Thyroid gland (tissue), 4 donors: Measurements from ENCODE around the gene PAK6.

Experiments used
- CTCF ChIP-seq, 6 experiments: fragments of 200-600 bp in 3 of 6; fragments of 450-650 bp in 3 of 6; sonication (generic) in 3 of 6; IDR thresholded peaks; one replicate each; pipeline ENCODE4 v1.5.1; 2016 to 2019; ENCODE audit warnings: antibody characterized with exemption in 6 of 6, mild to moderate bottlenecking in 2 of 6, inconsistent platforms in 1 of 6, moderate library complexity in 1 of 6
- POLR2A ChIP-seq, 2 donors: fragments of 450-650 bp; IDR thresholded peaks; one replicate each; pipeline ENCODE4 v1.6.1; 2017; ENCODE audit warnings: antibody characterized with exemption in 2 of 2, mild to moderate bottlenecking in 2 of 2, moderate library complexity in 1 of 2

- no peak for TF ChIP-seq CTCF (IDR thresholded peaks at IDR 0.05)
- no peak for TF ChIP-seq POLR2A (IDR thresholded peaks at IDR 0.05)
These were observed 59.5 kb downstream of the PAK6 start for GRCh38 chr15:40298216-40298935.
